Measurements from ENCODE around the gene CD180.

Gene CD180

DNA sequence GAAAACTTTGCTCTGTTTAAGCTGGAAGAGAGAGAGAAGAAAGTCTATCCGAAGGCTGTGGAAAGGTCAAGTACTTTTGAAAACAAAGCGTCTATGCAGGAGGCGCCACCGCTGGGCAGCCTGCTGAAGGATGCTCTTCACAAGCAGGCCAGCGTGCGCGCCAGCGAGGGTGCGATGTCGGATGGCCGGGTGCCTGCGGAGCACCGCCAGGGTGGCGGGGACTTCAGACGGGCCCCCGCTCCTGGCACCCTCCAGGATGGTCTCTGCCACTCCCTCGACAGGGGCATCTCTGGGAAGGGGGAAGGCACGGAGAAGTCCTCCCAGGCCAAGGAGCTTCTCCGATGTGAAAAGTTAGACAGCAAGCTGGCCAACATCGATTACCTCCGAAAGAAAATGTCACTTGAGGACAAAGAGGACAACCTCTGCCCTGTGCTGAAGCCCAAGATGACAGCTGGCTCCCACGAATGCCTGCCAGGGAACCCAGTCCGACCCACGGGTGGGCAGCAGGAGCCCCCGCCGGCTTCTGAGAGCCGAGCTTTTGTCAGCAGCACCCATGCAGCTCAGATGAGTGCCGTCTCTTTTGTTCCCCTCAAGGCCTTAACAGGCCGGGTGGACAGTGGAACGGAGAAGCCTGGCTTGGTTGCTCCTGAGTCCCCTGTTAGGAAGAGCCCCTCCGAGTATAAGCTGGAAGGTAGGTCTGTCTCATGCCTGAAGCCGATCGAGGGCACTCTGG lies 32.6 kb downstream of the CD180 start:
- Histone ChIP-seq H3K36me3 (ENCODE audit: control insufficient read depth, insufficient read depth, low read length) (no peaks in the 10 kb centered on the region), H3K27me3 (replicated peaks; ENCODE audit: control insufficient read depth, insufficient read depth, low read length) (no peaks in the 10 kb centered on the region; the same call in 1 of the 2 replicates), H3K4me3 (replicated peaks; ENCODE audit: low read depth, low read length) (no peak overlapping the region)
- DNase-seq (ENCODE audit: extremely low read depth, insufficient read length): no peak
- TF ChIP-seq, protein P1, sequence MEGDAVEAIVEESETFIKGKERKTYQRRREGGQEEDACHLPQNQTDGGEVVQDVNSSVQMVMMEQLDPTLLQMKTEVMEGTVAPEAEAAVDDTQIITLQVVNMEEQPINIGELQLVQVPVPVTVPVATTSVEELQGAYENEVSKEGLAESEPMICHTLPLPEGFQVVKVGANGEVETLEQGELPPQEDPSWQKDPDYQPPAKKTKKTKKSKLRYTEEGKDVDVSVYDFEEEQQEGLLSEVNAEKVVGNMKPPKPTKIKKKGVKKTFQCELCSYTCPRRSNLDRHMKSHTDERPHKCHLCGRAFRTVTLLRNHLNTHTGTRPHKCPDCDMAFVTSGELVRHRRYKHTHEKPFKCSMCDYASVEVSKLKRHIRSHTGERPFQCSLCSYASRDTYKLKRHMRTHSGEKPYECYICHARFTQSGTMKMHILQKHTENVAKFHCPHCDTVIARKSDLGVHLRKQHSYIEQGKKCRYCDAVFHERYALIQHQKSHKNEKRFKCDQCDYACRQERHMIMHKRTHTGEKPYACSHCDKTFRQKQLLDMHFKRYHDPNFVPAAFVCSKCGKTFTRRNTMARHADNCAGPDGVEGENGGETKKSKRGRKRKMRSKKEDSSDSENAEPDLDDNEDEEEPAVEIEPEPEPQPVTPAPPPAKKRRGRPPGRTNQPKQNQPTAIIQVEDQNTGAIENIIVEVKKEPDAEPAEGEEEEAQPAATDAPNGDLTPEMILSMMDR (IDR thresholded peaks at IDR 0.05; ENCODE audit: insufficient read depth, low read length, poor library complexity, severe bottlenecking): no peak

- no peaks in the 10 kb centered on the region; the same call in 1 of the 2 replicates for H3K27me3 ChIP-seq (replicated peaks; ENCODE audit: control insufficient read depth, insufficient read depth, low read length)
- H3K36me3 ChIP-seq (ENCODE audit: control insufficient read depth, insufficient read depth, low read length): no peaks in the 10 kb centered on the region
- TF ChIP-seq, protein P1 (IDR thresholded peaks at IDR 0.05; ENCODE audit: insufficient read depth, low read length, poor library complexity, severe bottlenecking): no peak
- no peak overlapping the region for H3K4me3 ChIP-seq (replicated peaks; ENCODE audit: low read depth, low read length)
- DNase-seq (ENCODE audit: extremely low read depth, insufficient read length): no peak
These were observed 33.3 kb downstream of the CD180 start for GRCh38 chr5:67163231-67163756.

DNA sequence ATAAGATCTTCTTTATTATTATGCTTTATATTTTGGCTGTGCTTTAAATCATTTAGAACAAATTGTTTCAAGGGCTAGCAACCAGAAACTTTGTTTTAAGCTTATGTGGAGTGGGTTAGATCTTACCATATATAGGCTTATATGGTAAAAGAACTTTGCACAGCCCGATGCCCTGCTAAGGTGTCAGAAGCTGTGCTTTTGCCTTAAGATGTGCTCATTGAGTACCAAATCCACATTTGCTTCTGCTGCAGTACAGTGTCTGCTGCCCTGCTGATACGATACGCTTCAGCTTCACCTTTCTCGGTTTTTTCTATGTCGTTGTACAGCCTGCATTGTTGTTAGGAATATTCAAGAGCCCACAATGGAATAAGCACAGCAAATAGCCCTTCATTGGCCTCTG lies 34.8 kb downstream of the CD180 start:
- H3K27me3 ChIP-seq (replicated peaks; ENCODE audit: control insufficient read depth, insufficient read depth, low read length): no peaks in the 10 kb centered on the region; the same call in 1 of the 2 replicates
- no peak overlapping the region for H3K4me3 ChIP-seq (replicated peaks; ENCODE audit: low read depth, low read length)
- TF ChIP-seq, protein P1 (IDR thresholded peaks at IDR 0.05; ENCODE audit: insufficient read depth, low read length, poor library complexity, severe bottlenecking): no peak
- H3K36me3 ChIP-seq (ENCODE audit: control insufficient read depth, insufficient read depth, low read length): no peaks in the 10 kb centered on the region
- DNase-seq (ENCODE audit: extremely low read depth, insufficient read length): no peak

GRCh38 chr5:67160985-67161384 lies 35.6 kb downstream of the CD180 start:
- Histone ChIP-seq H3K27me3 (replicated peaks; ENCODE audit: control insufficient read depth, insufficient read depth, low read length) (no peaks in the 10 kb centered on the region; the same call in none of the 2 replicates), H3K36me3 (ENCODE audit: control insufficient read depth, insufficient read depth, low read length) (no peaks in the 10 kb centered on the region), H3K4me3 (replicated peaks; ENCODE audit: low read depth, low read length) (no peak overlapping the region)
- TF ChIP-seq, protein P1 (IDR thresholded peaks at IDR 0.05; ENCODE audit: insufficient read depth, low read length, poor library complexity, severe bottlenecking): no peak
- no peak for DNase-seq (ENCODE audit: extremely low read depth, insufficient read length)

GRCh38 chr5:67160272-67160671 lies 36.3 kb downstream of the CD180 start:
- TF ChIP-seq, protein P1 (IDR thresholded peaks at IDR 0.05; ENCODE audit: insufficient read depth, low read length, poor library complexity, severe bottlenecking): no peak

More at GRCh38 chr5:67160272-67160671, 36.3 kb downstream of the CD180 start:
- no peaks in the 10 kb centered on the region; the same call in none of the 2 replicates for H3K27me3 ChIP-seq (replicated peaks; ENCODE audit: control insufficient read depth, insufficient read depth, low read length)
- DNase-seq (ENCODE audit: extremely low read depth, insufficient read length): no peak
- H3K36me3 ChIP-seq (ENCODE audit: control insufficient read depth, insufficient read depth, low read length): no peaks in the 10 kb centered on the region
- no peak overlapping the region for H3K4me3 ChIP-seq (replicated peaks; ENCODE audit: low read depth, low read length)

Data from GM06990 (cell line).